Thymus (tissue), 14 donors: Measurements from ENCODE around the gene ERC1. TPM values are rescaled to one million over a fixed set of nuclear protein-coding genes. Genes with fewer than 3 reads are reported as not detected.
A peak's percentile ranks its signal among the peaks of the same experiment; 100 is the strongest.

Source experiments
- DNase-seq, 9 donors: peaks; one replicate each; pipeline ENCODE4 v3.0.0-alpha.2; 2013; ENCODE audit warnings: low spot score in 9 of 9, low read depth in 6 of 9, missing footprints in 1 of 9
- H3K27ac ChIP-seq, 2 donors: one replicate each; pipeline ENCODE4 v1.5.1; 2013; ENCODE audit warnings: control low read depth in 1 of 2, low read depth in 1 of 2, low read length in 1 of 2, mild to moderate bottlenecking in 1 of 2, moderate library complexity in 1 of 2
- H3K27me3 ChIP-seq, 2 donors: one replicate each; pipeline ENCODE4 v1.5.1; 2013; ENCODE audit warnings: low read length in 1 of 2; ENCODE audit not compliant: control insufficient read depth in 2 of 2, insufficient read depth in 1 of 2
- H3K36me3 ChIP-seq, 2 donors: one replicate each; pipeline ENCODE4 v1.5.1; 2013; ENCODE audit warnings: low read length in 1 of 2, mild to moderate bottlenecking in 1 of 2, moderate library complexity in 1 of 2; ENCODE audit not compliant: control insufficient read depth in 2 of 2, insufficient read depth in 2 of 2
- H3K4me1 ChIP-seq, 2 donors: one replicate each; pipeline ENCODE4 v1.5.1; 2013; ENCODE audit warnings: low read length in 2 of 2; ENCODE audit not compliant: control insufficient read depth in 2 of 2, insufficient read depth in 2 of 2
- H3K4me3 ChIP-seq, 2 donors: one replicate each; pipeline ENCODE4 v1.5.1; 2013; ENCODE audit warnings: low read length in 2 of 2, control low read depth in 1 of 2, mild to moderate bottlenecking in 1 of 2
- H3K9me3 ChIP-seq, 2 donors: one replicate each; pipeline ENCODE4 v1.5.1; 2013; ENCODE audit warnings: low read length in 1 of 2, mild to moderate bottlenecking in 1 of 2; ENCODE audit not compliant: control insufficient read depth in 2 of 2, insufficient read depth in 1 of 2
- WGBS: extraction: QIAGEN DNeasy Blood & Tissue Kit; methylation state at CpG from one replicate; pipeline ENCODE4 v1.1.7; 2013; 5-methylcytosine and 5-hydroxymethylcytosine counted together
- long read RNA-seq, 10 donors: transcript quantifications; one replicate each; lab custom pipeline, GENCODE V29; 2026
- polyA plus RNA-seq: library from polyadenylated mRNA; stranded (reverse); fragments of 200-250 nt; gene quantifications from one replicate; pipeline ENCODE4 v1.2.3, GENCODE V29; 2013
- total RNA-seq: library from RNA; stranded (reverse); fragments of 120-200 nt; gene quantifications from one replicate; pipeline ENCODE4 v1.2.4, GENCODE V29; 2013
- donor health status: healthy.

The ERC1 gene
- total RNA-seq (13.8 TPM), polyA plus RNA-seq (4.2 TPM)
- long read RNA-seq, donor 1: 0 reads
- long read RNA-seq, donor 2: 0 reads
- long read RNA-seq, donor 3, partial matches to known transcripts: 0 of 1 reads
- long read RNA-seq, donor 3, other reads (novel, unspliced or antisense): 0 of 1 reads
- long read RNA-seq, donor 4: 0 reads
- long read RNA-seq, donor 5: 0 reads
- long read RNA-seq, donor 6: 0 reads
- long read RNA-seq, donor 7, partial matches to known transcripts: 0 of 1 reads
- long read RNA-seq, donor 7, other reads (novel, unspliced or antisense): 0 of 1 reads
- long read RNA-seq, donor 8: 0 reads
- long read RNA-seq, donor 9: 0 reads
- long read RNA-seq, donor 10: 0 reads

GRCh38 chr12:990661-991349 is at the start of gene ERC1:
Gene ERC1 (plus strand): TSS chr12:991223. CDS start chr12:1027904, 36,681 bp downstream.
- peak within 1 kb of the TSS; percentile 92 to 95 for H3K27ac ChIP-seq
- H3K4me3 ChIP-seq: peak within 1 kb of the TSS; percentile 77 to 94
- H3K4me1 ChIP-seq: peaks cover 8 to 22% of the 10 kb centered on the region in 2 donors
- DNase-seq: peak in 8 of 9 donors; percentile 51 to 91 (median 82)
- H3K36me3 ChIP-seq: no peaks in the 10 kb centered on the region
- under 1% methylated on average over 81 of the region's 87 CpGs for WGBS
- H3K27me3 ChIP-seq: no peaks in the 10 kb centered on the region
- no peaks in the 10 kb centered on the region for H3K9me3 ChIP-seq

GRCh38 chr12:943051-943450 is 48.0 kb upstream of the ERC1 start:
- no peaks in the 10 kb centered on the region for H3K27me3 ChIP-seq
- H3K4me3 ChIP-seq: no peak overlapping the region
- no peak for DNase-seq
- over 99% methylated on average over 6 of the region's 6 CpGs for WGBS
- no peaks in the 10 kb centered on the region for H3K9me3 ChIP-seq
- no peak overlapping the region for H3K27ac ChIP-seq
- peaks cover 3 to 20% of the 10 kb centered on the region in 2 donors for H3K36me3 ChIP-seq
- peaks cover 3 to 5% of the 10 kb centered on the region in 2 donors for H3K4me1 ChIP-seq

- 44% methylated on average over 7 of the region's 7 CpGs for WGBS
- no peaks in the 10 kb centered on the region for H3K27me3 ChIP-seq
- H3K4me3 ChIP-seq: no peak overlapping the region
- H3K36me3 ChIP-seq: peaks cover 3 to 14% of the 10 kb centered on the region in 2 donors
- no peak overlapping the region for H3K27ac ChIP-seq
- peaks cover 8 to 11% of the 10 kb centered on the region in 2 donors for H3K4me1 ChIP-seq
- H3K9me3 ChIP-seq: no peaks in the 10 kb centered on the region
- no peak for DNase-seq
Measured at GRCh38 chr12:944211-944610, 46.8 kb upstream of the ERC1 start.

- Histone ChIP-seq H3K4me3 (no peak overlapping the region), H3K36me3 (peaks cover 3 to 10% of the 10 kb centered on the region in 2 donors), H3K9me3 (no peaks in the 10 kb centered on the region), H3K4me1 (peaks cover 8 to 11% of the 10 kb centered on the region in 2 donors), H3K27ac (peak overlapping the region in 1 of 2 donors; percentile 31), H3K27me3 (no peaks in the 10 kb centered on the region)
- no peak for DNase-seq
Measured at GRCh38 chr12:946212-946611, 44.8 kb upstream of the ERC1 start.

GRCh38 chr12:946631-947030 is 44.4 kb upstream of the ERC1 start:
- H3K4me1 ChIP-seq: peaks cover 8 to 11% of the 10 kb centered on the region in 2 donors
- WGBS: 97% methylated on average over 6 of the region's 6 CpGs
- no peaks in the 10 kb centered on the region for H3K27me3 ChIP-seq
- peaks cover 3 to 10% of the 10 kb centered on the region in 2 donors for H3K36me3 ChIP-seq
- H3K4me3 ChIP-seq: no peak overlapping the region
- no peak for DNase-seq
- no peak overlapping the region for H3K27ac ChIP-seq
- no peaks in the 10 kb centered on the region for H3K9me3 ChIP-seq

- peak overlapping the region in 1 of 2 donors; percentile 92 for H3K4me3 ChIP-seq
Measured at GRCh38 chr12:948238-948637, 42.8 kb upstream of the ERC1 start.

GRCh38 chr12:949453-950191 is 41.4 kb upstream of the ERC1 start, which contains the start of gene RAD52:
Gene RAD52 (minus strand): TSS chr12:949694. CDS start chr12:933058, 16,636 bp downstream.
- no peaks in the 10 kb centered on the region for H3K9me3 ChIP-seq

More at GRCh38 chr12:948238-948637, 42.8 kb upstream of the ERC1 start:
- 97% methylated on average over 9 of the region's 9 CpGs for WGBS
- no peak for DNase-seq
- H3K27me3 ChIP-seq: no peaks in the 10 kb centered on the region
- peaks cover 3 to 10% of the 10 kb centered on the region in 2 donors for H3K36me3 ChIP-seq
- H3K27ac ChIP-seq: no peak overlapping the region
- no peaks in the 10 kb centered on the region for H3K9me3 ChIP-seq
- H3K4me1 ChIP-seq: peaks cover 8 to 11% of the 10 kb centered on the region in 2 donors

GRCh38 chr12:951176-951575 is 39.8 kb upstream of the ERC1 start:
- no peak for DNase-seq
- no peaks in the 10 kb centered on the region for H3K36me3 ChIP-seq
- no peaks in the 10 kb centered on the region for H3K9me3 ChIP-seq
- no peak overlapping the region for H3K27ac ChIP-seq
- no peak overlapping the region for H3K4me3 ChIP-seq
- H3K4me1 ChIP-seq: peaks cover 5 to 6% of the 10 kb centered on the region in 2 donors
- 93% methylated on average over 1 of the region's 1 CpG for WGBS
- H3K27me3 ChIP-seq: no peaks in the 10 kb centered on the region

More at GRCh38 chr12:949453-950191, 41.4 kb upstream of the ERC1 start, which contains the start of gene RAD52:
- WGBS: under 1% methylated on average over 58 of the region's 58 CpGs
- Histone ChIP-seq H3K27me3 (no peaks in the 10 kb centered on the region), H3K4me3 (peak within 1 kb of the TSS; percentile 86 to 92), H3K36me3 (no peaks in the 10 kb centered on the region), H3K4me1 (peaks cover 5 to 6% of the 10 kb centered on the region in 2 donors), H3K27ac (peak within 1 kb of the TSS; percentile 91 to 94)
- peak; percentile 94 to 99 (median 97) for DNase-seq
